ENCODE measurements around the gene CBX7.

DNA sequence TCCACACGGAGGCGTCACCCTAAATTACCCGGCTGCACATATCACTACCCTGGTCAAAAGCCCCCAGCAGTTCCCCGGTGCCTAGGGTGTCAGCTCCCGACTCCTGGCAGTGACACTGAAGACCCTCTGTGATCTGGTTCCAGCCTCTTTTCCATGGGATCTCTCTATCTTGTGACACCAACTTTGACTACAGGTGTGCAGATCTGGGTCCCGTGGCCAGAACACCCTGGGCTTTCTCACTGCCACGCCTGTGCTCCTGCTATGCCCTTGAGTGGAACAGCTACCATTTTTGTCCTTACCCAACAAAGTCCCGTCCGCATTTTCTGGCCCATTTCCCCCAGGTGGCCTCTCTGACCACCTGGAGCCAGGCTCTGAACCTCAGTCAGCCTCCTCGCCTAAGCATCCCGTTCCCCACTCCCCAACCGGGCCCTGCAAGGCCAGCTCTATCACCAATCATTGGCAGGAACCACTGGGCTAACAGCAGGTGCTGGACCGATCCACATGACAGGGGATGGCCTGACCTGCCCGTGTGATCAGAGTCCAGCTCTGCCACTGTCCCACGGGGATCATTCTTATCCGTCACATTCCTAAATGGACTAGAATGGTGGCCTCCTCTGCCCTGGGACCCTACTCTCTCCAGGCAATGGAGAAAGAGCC is 20.7 kb upstream of the CBX7 start:
- TF ChIP-seq, protein P1, sequence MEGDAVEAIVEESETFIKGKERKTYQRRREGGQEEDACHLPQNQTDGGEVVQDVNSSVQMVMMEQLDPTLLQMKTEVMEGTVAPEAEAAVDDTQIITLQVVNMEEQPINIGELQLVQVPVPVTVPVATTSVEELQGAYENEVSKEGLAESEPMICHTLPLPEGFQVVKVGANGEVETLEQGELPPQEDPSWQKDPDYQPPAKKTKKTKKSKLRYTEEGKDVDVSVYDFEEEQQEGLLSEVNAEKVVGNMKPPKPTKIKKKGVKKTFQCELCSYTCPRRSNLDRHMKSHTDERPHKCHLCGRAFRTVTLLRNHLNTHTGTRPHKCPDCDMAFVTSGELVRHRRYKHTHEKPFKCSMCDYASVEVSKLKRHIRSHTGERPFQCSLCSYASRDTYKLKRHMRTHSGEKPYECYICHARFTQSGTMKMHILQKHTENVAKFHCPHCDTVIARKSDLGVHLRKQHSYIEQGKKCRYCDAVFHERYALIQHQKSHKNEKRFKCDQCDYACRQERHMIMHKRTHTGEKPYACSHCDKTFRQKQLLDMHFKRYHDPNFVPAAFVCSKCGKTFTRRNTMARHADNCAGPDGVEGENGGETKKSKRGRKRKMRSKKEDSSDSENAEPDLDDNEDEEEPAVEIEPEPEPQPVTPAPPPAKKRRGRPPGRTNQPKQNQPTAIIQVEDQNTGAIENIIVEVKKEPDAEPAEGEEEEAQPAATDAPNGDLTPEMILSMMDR (IDR thresholded peaks at IDR 0.05; ENCODE audit: insufficient read depth, low read length): no peak
- no peak for TF ChIP-seq POLR2AphosphoS5 (IDR thresholded peaks at IDR 0.05; ENCODE audit: low read depth)

Measured in HL-60 (cell line).